Adipocyte (in vitro differentiated cells): ENCODE measurements around the gene MYLK2.

Source experiments
- DNase-seq: peaks from one replicate; pipeline ENCODE4 v3.0.0-alpha.2; 2015; ENCODE audit warnings: low read depth
- H3K27me3 ChIP-seq: replicated peaks from 2 replicates; pipeline ENCODE4 v1.7.0; 2013; ENCODE audit warnings: mild to moderate bottlenecking, low read length, moderate library complexity; ENCODE audit not compliant: control insufficient read depth, insufficient read depth
- H3K36me3 ChIP-seq: 2 replicates; pipeline ENCODE4 v1.7.0; 2013; ENCODE audit warnings: low read length, mild to moderate bottlenecking, moderate library complexity; ENCODE audit not compliant: control insufficient read depth, insufficient read depth, severe bottlenecking
- H3K4me1 ChIP-seq: 2 replicates; pipeline ENCODE4 v1.7.0; 2013; ENCODE audit warnings: mild to moderate bottlenecking, low read length, moderate library complexity; ENCODE audit not compliant: control insufficient read depth, insufficient read depth
- H3K4me3 ChIP-seq: 2 replicates; pipeline ENCODE4 v1.7.0; 2013; ENCODE audit warnings: mild to moderate bottlenecking, low read length, moderate library complexity
- H3K9ac ChIP-seq: 2 replicates; pipeline ENCODE4 v1.7.0; 2013; ENCODE audit warnings: mild to moderate bottlenecking, low read length, moderate library complexity
- H3K9me3 ChIP-seq: 2 replicates; pipeline ENCODE4 v1.7.0; 2013; ENCODE audit warnings: mild to moderate bottlenecking, low read length, moderate library complexity; ENCODE audit not compliant: control insufficient read depth

Gene MYLK2

GRCh38 chr20:31846793-31847138 is 27.6 kb downstream of the MYLK2 start:
- Histone ChIP-seq H3K9me3 (no peaks in the 10 kb centered on the region), H3K36me3 (no peaks in the 10 kb centered on the region)

GRCh38 chr20:31848088-31848999 is 29.2 kb downstream of the MYLK2 start:
- DNase-seq: no peak
- H3K36me3 ChIP-seq: no peaks in the 10 kb centered on the region
- H3K4me1 ChIP-seq: peaks cover under 1% of the 10 kb centered on the region
- H3K9ac ChIP-seq: no peak overlapping the region
- peaks cover 70% of the 10 kb centered on the region for H3K27me3 ChIP-seq
- H3K4me3 ChIP-seq: no peak overlapping the region
- no peaks in the 10 kb centered on the region for H3K9me3 ChIP-seq

More at GRCh38 chr20:31846793-31847138, 27.6 kb downstream of the MYLK2 start:
- H3K4me3 ChIP-seq: no peak overlapping the region
- peaks cover 16% of the 10 kb centered on the region for H3K4me1 ChIP-seq
- H3K27me3 ChIP-seq: peaks cover 70% of the 10 kb centered on the region
- no peak overlapping the region for H3K9ac ChIP-seq
- DNase-seq: no peak

- H3K4me3 ChIP-seq: no peak overlapping the region
These were observed 30.3 kb downstream of the MYLK2 start for GRCh38 chr20:31849306-31849930.

GRCh38 chr20:31851240-31851955 is 32.2 kb downstream of the MYLK2 start:
- no peaks in the 10 kb centered on the region for H3K36me3 ChIP-seq
- H3K4me3 ChIP-seq: no peak overlapping the region
- peaks cover 77% of the 10 kb centered on the region for H3K27me3 ChIP-seq
- no peaks in the 10 kb centered on the region for H3K4me1 ChIP-seq
- DNase-seq: no peak
- H3K9me3 ChIP-seq: no peaks in the 10 kb centered on the region
- H3K9ac ChIP-seq: no peak overlapping the region

More at GRCh38 chr20:31849306-31849930, 30.3 kb downstream of the MYLK2 start:
- Histone ChIP-seq H3K36me3 (no peaks in the 10 kb centered on the region), H3K27me3 (peaks cover 72% of the 10 kb centered on the region), H3K4me1 (no peaks in the 10 kb centered on the region), H3K9ac (no peak overlapping the region), H3K9me3 (no peaks in the 10 kb centered on the region)
- no peak for DNase-seq

- H3K9ac ChIP-seq: no peak overlapping the region
- DNase-seq: no peak
- peaks cover 82% of the 10 kb centered on the region for H3K27me3 ChIP-seq
- H3K4me1 ChIP-seq: no peaks in the 10 kb centered on the region
- H3K9me3 ChIP-seq: no peaks in the 10 kb centered on the region
- no peak overlapping the region for H3K4me3 ChIP-seq
- H3K36me3 ChIP-seq: no peaks in the 10 kb centered on the region
These were observed 34.3 kb downstream of the MYLK2 start for GRCh38 chr20:31853481-31853880.

- H3K4me3 ChIP-seq: no peak overlapping the region
- no peaks in the 10 kb centered on the region for H3K36me3 ChIP-seq
- H3K9ac ChIP-seq: no peak overlapping the region
- peaks cover 3% of the 10 kb centered on the region for H3K4me1 ChIP-seq
- no peaks in the 10 kb centered on the region for H3K9me3 ChIP-seq
- no peak for DNase-seq
- peaks cover 72% of the 10 kb centered on the region for H3K27me3 ChIP-seq
These were observed 37.4 kb downstream of the MYLK2 start for GRCh38 chr20:31856516-31856915.

- Histone ChIP-seq H3K4me3 (no peak overlapping the region), H3K9ac (no peak overlapping the region), H3K36me3 (no peaks in the 10 kb centered on the region), H3K9me3 (no peaks in the 10 kb centered on the region), H3K27me3 (peaks cover 77% of the 10 kb centered on the region), H3K4me1 (peaks cover 3% of the 10 kb centered on the region)
- no peak for DNase-seq
These were observed 39.0 kb downstream of the MYLK2 start for GRCh38 chr20:31857861-31858759.

GRCh38 chr20:31858760-31859083 is 39.6 kb downstream of the MYLK2 start:
- Histone ChIP-seq H3K4me1 (peaks cover 3% of the 10 kb centered on the region), H3K9ac (no peak overlapping the region), H3K9me3 (no peaks in the 10 kb centered on the region), H3K27me3 (peaks cover 81% of the 10 kb centered on the region), H3K4me3 (no peak overlapping the region), H3K36me3 (no peaks in the 10 kb centered on the region)
- no peak for DNase-seq

- DNase-seq: no peak
- Histone ChIP-seq H3K4me1 (peaks cover 3% of the 10 kb centered on the region), H3K27me3 (peaks cover 82% of the 10 kb centered on the region), H3K4me3 (no peak overlapping the region), H3K36me3 (no peaks in the 10 kb centered on the region), H3K9ac (no peak overlapping the region), H3K9me3 (no peaks in the 10 kb centered on the region)
These were observed 40.3 kb downstream of the MYLK2 start for GRCh38 chr20:31859266-31859997.

- Histone ChIP-seq H3K4me3 (no peak overlapping the region), H3K36me3 (no peaks in the 10 kb centered on the region)
These were observed 40.8 kb downstream of the MYLK2 start for GRCh38 chr20:31859998-31860380.

More at GRCh38 chr20:31859998-31860380, 40.8 kb downstream of the MYLK2 start:
- no peaks in the 10 kb centered on the region for H3K9me3 ChIP-seq
- DNase-seq: no peak
- peaks cover 3% of the 10 kb centered on the region for H3K4me1 ChIP-seq
- peaks cover 79% of the 10 kb centered on the region for H3K27me3 ChIP-seq
- no peak overlapping the region for H3K9ac ChIP-seq
